GM23338 (cell line): ENCODE results near the gene ASAP2. TPM values are rescaled to one million over a fixed set of nuclear protein-coding genes. Genes with fewer than 3 reads are reported as not detected.

ENCODE experiments used
- ATAC-seq: fragments of 200-7000 bp; cut with Tn5 transposase; 3 replicates; pipeline ENCODE4 v1.9.1; 2020
- DNase-seq: peaks from one replicate; pipeline ENCODE4 v3.0.0-alpha.2; 2015; ENCODE audit warnings: low spot score
- H2AFZ ChIP-seq: fragments of 200-600 bp; sonication (generic); 2 replicates; pipeline ENCODE4 v1.8.0; 2016; ENCODE audit warnings: antibody characterized with exemption, mild to moderate bottlenecking, moderate library complexity
- H3F3A ChIP-seq: fragments of 200-600 bp; sonication (generic); replicated peaks from 2 replicates; pipeline ENCODE4 v1.8.0; 2017; ENCODE audit warnings: antibody characterized with exemption, mixed run types, low read depth
- H3K27ac ChIP-seq: fragments of 200-600 bp; sonication (generic); 2 replicates; pipeline ENCODE4 v1.6.1; 2016; ENCODE audit warnings: low read depth
- H3K27me3 ChIP-seq: fragments of 200-600 bp; sonication (generic); 2 replicates; pipeline ENCODE4 v1.8.0; 2016; ENCODE audit warnings: mild to moderate bottlenecking, mixed run types, moderate library complexity; ENCODE audit not compliant: insufficient read depth
- H3K36me3 ChIP-seq: fragments of 200-600 bp; sonication (generic); 2 replicates; pipeline ENCODE4 v1.8.0; 2016; ENCODE audit warnings: mild to moderate bottlenecking; ENCODE audit not compliant: insufficient read depth
- H3K4me1 ChIP-seq: fragments of 200-600 bp; sonication (generic); 2 replicates; pipeline ENCODE4 v1.8.0; 2016; ENCODE audit warnings: mild to moderate bottlenecking, moderate library complexity; ENCODE audit not compliant: insufficient read depth
- H3K4me2 ChIP-seq: fragments of 200-600 bp; sonication (generic); 2 replicates; pipeline ENCODE4 v1.7.1; 2017; ENCODE audit warnings: mixed run types
- H3K4me3 ChIP-seq: fragments of 200-600 bp; sonication (generic); 2 replicates; pipeline ENCODE4 v1.6.1; 2016; ENCODE audit warnings: mixed run types
- H3K79me2 ChIP-seq: fragments of 200-600 bp; sonication (generic); replicated peaks from 2 replicates; pipeline ENCODE4 v1.8.0; 2017; ENCODE audit warnings: mild to moderate bottlenecking; ENCODE audit not compliant: insufficient read depth
- H3K9me2 ChIP-seq: fragments of 200-600 bp; sonication (generic); 2 replicates; pipeline ENCODE4 v1.8.0; 2017; ENCODE audit not compliant: insufficient read depth
- H4K20me1 ChIP-seq: fragments of 200-600 bp; sonication (generic); replicated peaks from 2 replicates; pipeline ENCODE4 v1.8.0; 2017; ENCODE audit warnings: mild to moderate bottlenecking; ENCODE audit not compliant: insufficient read depth
- H3K27ac Mint-ChIP-seq: 2 replicates; pipeline ENCODE4 v1.8.0; 2020; ENCODE audit warnings: inconsistent platforms, mild to moderate bottlenecking, moderate library complexity, mixed read lengths
- H3K27me3 Mint-ChIP-seq: 3 replicates; pipeline ENCODE4 v1.8.0; 2022; ENCODE audit warnings: low read depth, mild to moderate bottlenecking, moderate library complexity, mixed read lengths, inconsistent platforms; ENCODE audit not compliant: insufficient read depth, poor library complexity
- H3K36me3 Mint-ChIP-seq: 3 replicates; pipeline ENCODE4 v1.8.0; 2021; ENCODE audit warnings: low read depth, mild to moderate bottlenecking, inconsistent platforms, moderate library complexity, mixed read lengths
- H3K4me1 Mint-ChIP-seq: 3 replicates; pipeline ENCODE4 v1.8.0; 2020; ENCODE audit warnings: mild to moderate bottlenecking, inconsistent platforms, mixed read lengths
- H3K4me3 Mint-ChIP-seq: 3 replicates; pipeline ENCODE4 v1.8.0; 2021; ENCODE audit warnings: moderate library complexity, mild to moderate bottlenecking, inconsistent platforms, mixed read lengths
- H3K9me3 Mint-ChIP-seq: 3 replicates; pipeline ENCODE4 v1.8.0; 2020; ENCODE audit warnings: moderate library complexity, mild to moderate bottlenecking, inconsistent platforms, mixed read lengths
- CREB1 ChIP-seq: fragments of 250-450 bp; sonication (Bioruptor Pico); IDR thresholded peaks from 2 replicates; pipeline ENCODE4 v1.5.0; 2020; ENCODE audit warnings: low read depth, mild to moderate bottlenecking, moderate library complexity
- CTCF ChIP-seq, 2 experiments: fragments of 200-600 bp in 1 of 2; sonication (generic) in 1 of 2; conservative IDR thresholded peaks; 2 replicates each; pipeline versions ENCODE4 v1.5.1 to v1.6.1; 2016 to 2017; ENCODE audit warnings: antibody characterized with exemption in 2 of 2, low read depth in 2 of 2, mild to moderate bottlenecking in 2 of 2, moderate library complexity in 1 of 2
- ETS1 ChIP-seq: IDR thresholded peaks from 2 replicates; pipeline ENCODE4 v1.6.1; 2016; ENCODE audit warnings: antibody characterized with exemption
- EZH2phosphoT487 ChIP-seq: fragments of 200-600 bp; sonication (generic); IDR thresholded peaks from one replicate; pipeline ENCODE4 v1.8.1; 2018; ENCODE audit warnings: antibody characterized with exemption; ENCODE audit not compliant: unreplicated experiment
- JUNB ChIP-seq: IDR thresholded peaks from one replicate; pipeline ENCODE4 v1.6.1; 2016; ENCODE audit warnings: antibody characterized with exemption; ENCODE audit not compliant: unreplicated experiment
- NANOG ChIP-seq: IDR thresholded peaks from 2 replicates; pipeline ENCODE4 v1.6.1; 2016; ENCODE audit warnings: antibody characterized with exemption, borderline replicate concordance
- POLR2AphosphoS5 ChIP-seq: IDR thresholded peaks from 2 replicates; pipeline ENCODE4 v1.6.1; 2016; ENCODE audit warnings: antibody characterized with exemption, low read depth
- STAT1 ChIP-seq: IDR thresholded peaks from one replicate; pipeline ENCODE4 v1.6.1; 2016; ENCODE audit warnings: antibody characterized with exemption; ENCODE audit not compliant: unreplicated experiment
- ZNF114 ChIP-seq: fragments of 250-450 bp; sonication (Bioruptor Pico); IDR thresholded peaks from 2 replicates; pipeline ENCODE4 v1.5.0; 2020; ENCODE audit warnings: mild to moderate bottlenecking, moderate library complexity
- ZNF331 ChIP-seq: fragments of 250-450 bp; sonication (Bioruptor Pico); IDR thresholded peaks from 2 replicates; pipeline ENCODE4 v1.5.0; 2020; ENCODE audit warnings: low read depth, mild to moderate bottlenecking, moderate library complexity
- ZNF462 ChIP-seq: fragments of 250-450 bp; sonication (Bioruptor Pico); IDR thresholded peaks from 2 replicates; pipeline ENCODE4 v1.5.0; 2020; ENCODE audit warnings: mild to moderate bottlenecking, moderate library complexity
- polyA plus RNA-seq: library from polyadenylated mRNA; unstranded; fragments of >200 nt; fragmentation: Nextera tagmentation; extraction: Ambion mirVana; gene quantifications from 2 replicates; pipeline ENCODE4 v1.2.1, GENCODE V29; 2016
- total RNA-seq: library from RNA; depleted of rRNA; stranded (reverse); fragments of >200 nt; shearing (Covaris generic); gene quantifications from 2 replicates; pipeline ENCODE4 v1.2.3, GENCODE V29; 2014

ASAP2 gene
- total and polyA plus RNA-seq, 2 experiments from 2014 or later: 2.6 to 15.6 TPM

GRCh38 chr2:9252002-9252357 lies 45.4 kb downstream of the ASAP2 start:
- H3K36me3 Mint-ChIP-seq: no peaks in the 10 kb centered on the region
- H3K9me3 Mint-ChIP-seq: no peaks in the 10 kb centered on the region
- H3K4me3 ChIP-seq: no peak overlapping the region
- H3K27me3 Mint-ChIP-seq: peaks cover 10% of the 10 kb centered on the region
- H3K4me1 ChIP-seq: peaks cover 17% of the 10 kb centered on the region
- no peaks in the 10 kb centered on the region for H3K27me3 ChIP-seq
- TF ChIP-seq CTCF (conservative IDR thresholded peaks at IDR 0.05; ENCODE audit: low read depth in 2 of 2) (no peak), ZNF331 (CRISPR knock-in tag) (no peak), ZNF114 (CRISPR knock-in tag) (no peak), JUNB (no peak), POLR2AphosphoS5 (no peak), NANOG (no peak), CREB1 (no peak), STAT1 (no peak)
- no peaks in the 10 kb centered on the region for H3F3A ChIP-seq
- no peak overlapping the region for H2AFZ ChIP-seq
- no peak overlapping the region for H3K27ac Mint-ChIP-seq
- ATAC-seq: no peak
- peaks cover 24% of the 10 kb centered on the region for H4K20me1 ChIP-seq
- no peak for DNase-seq
- no peak overlapping the region for H3K4me3 Mint-ChIP-seq
- peaks cover 48% of the 10 kb centered on the region for H3K4me1 Mint-ChIP-seq
- no peaks in the 10 kb centered on the region for H3K36me3 ChIP-seq
- H3K27ac ChIP-seq: 0 out of 2 replicates have a peak overlapping the region, but pooled peaks have one; percentile 45
- peaks cover 73% of the 10 kb centered on the region for H3K79me2 ChIP-seq
- H3K9me2 ChIP-seq: no peaks in the 10 kb centered on the region
- H3K4me2 ChIP-seq: no peak overlapping the region

- no peaks in the 10 kb centered on the region for H3K9me2 ChIP-seq
- Mint-ChIP-seq H3K27me3 (peaks cover 6% of the 10 kb centered on the region), H3K4me3 (no peak overlapping the region), H3K27ac (no peak overlapping the region), H3K4me1 (peaks cover 58% of the 10 kb centered on the region), H3K36me3 (no peaks in the 10 kb centered on the region), H3K9me3 (no peaks in the 10 kb centered on the region)
- H3K27ac ChIP-seq: no peak overlapping the region
- H4K20me1 ChIP-seq: peaks cover 24% of the 10 kb centered on the region
- no peak for ATAC-seq
- H3K36me3 ChIP-seq: no peaks in the 10 kb centered on the region
- peaks cover 72% of the 10 kb centered on the region for H3K79me2 ChIP-seq
- peaks cover 26% of the 10 kb centered on the region for H3K4me1 ChIP-seq
- no peak for DNase-seq
- H3K27me3 ChIP-seq: no peaks in the 10 kb centered on the region
- H3K4me2 ChIP-seq: no peak overlapping the region
- H3K4me3 ChIP-seq: no peak overlapping the region
- no peak overlapping the region for H2AFZ ChIP-seq
- H3F3A ChIP-seq: no peaks in the 10 kb centered on the region
- TF ChIP-seq ZNF462 (CRISPR knock-in tag) (no peak), ETS1 (no peak), STAT1 (no peak), ZNF331 (CRISPR knock-in tag) (no peak), EZH2phosphoT487 (no peak)
Observed at GRCh38 chr2:9255416-9255815, 48.8 kb downstream of the ASAP2 start.
